HFFc6 (cell line): ENCODE data around the gene SOCS3. TPM values are rescaled to one million over a fixed set of nuclear protein-coding genes. Genes with fewer than 3 reads are reported as not detected.

Source experiments
- DNase-seq: peaks from one replicate; pipeline ENCODE4 v3.0.0-alpha.2; 2018
- H3K27ac Mint-ChIP-seq: 2 replicates; pipeline ENCODE4 v1.8.0; 2020; ENCODE audit warnings: mild to moderate bottlenecking, mixed read lengths
- H3K27me3 Mint-ChIP-seq: 2 replicates; pipeline ENCODE4 v1.8.0; 2021; ENCODE audit warnings: mild to moderate bottlenecking, moderate library complexity, mixed read lengths; ENCODE audit not compliant: insufficient read depth
- H3K36me3 Mint-ChIP-seq: 2 replicates; pipeline ENCODE4 v1.8.0; 2021; ENCODE audit warnings: low read depth, mixed read lengths
- H3K4me1 Mint-ChIP-seq: 2 replicates; pipeline ENCODE4 v1.8.0; 2020; ENCODE audit warnings: low read depth, mixed read lengths
- H3K4me3 Mint-ChIP-seq: 2 replicates; pipeline ENCODE4 v1.8.0; 2020; ENCODE audit warnings: mild to moderate bottlenecking, moderate library complexity, mixed read lengths
- H3K9me3 Mint-ChIP-seq: 2 replicates; pipeline ENCODE4 v1.8.0; 2020; ENCODE audit warnings: mild to moderate bottlenecking, mixed read lengths
- total RNA-seq, 6 experiments: library from RNA; stranded (reverse); fragmentation: NEBNext Ultra II Directional; extraction: Animal tissue kit (Norgen Biotek cat#: 25700); gene quantifications; 2 replicates in 1 of 6; 3 replicates in 5 of 6; pipeline ENCODE4 v1.2.3, GENCODE V29; 2021
- TF ChIP-seq, protein P1 (sequence below): fragments of 200-600 bp; sonication (generic); IDR thresholded peaks from 2 replicates; pipeline ENCODE4 v1.5.0; 2021; ENCODE audit warnings: antibody characterized with exemption, mild to moderate bottlenecking

Gene SOCS3
- total RNA-seq, 6 experiments from 2014 or later, result 27.4 to 37.2 (median 33.2) TPM

GRCh38 chr17:78376161-78376560 is 16.3 kb upstream of the SOCS3 start:
- no peak for DNase-seq
- TF ChIP-seq, protein P1, sequence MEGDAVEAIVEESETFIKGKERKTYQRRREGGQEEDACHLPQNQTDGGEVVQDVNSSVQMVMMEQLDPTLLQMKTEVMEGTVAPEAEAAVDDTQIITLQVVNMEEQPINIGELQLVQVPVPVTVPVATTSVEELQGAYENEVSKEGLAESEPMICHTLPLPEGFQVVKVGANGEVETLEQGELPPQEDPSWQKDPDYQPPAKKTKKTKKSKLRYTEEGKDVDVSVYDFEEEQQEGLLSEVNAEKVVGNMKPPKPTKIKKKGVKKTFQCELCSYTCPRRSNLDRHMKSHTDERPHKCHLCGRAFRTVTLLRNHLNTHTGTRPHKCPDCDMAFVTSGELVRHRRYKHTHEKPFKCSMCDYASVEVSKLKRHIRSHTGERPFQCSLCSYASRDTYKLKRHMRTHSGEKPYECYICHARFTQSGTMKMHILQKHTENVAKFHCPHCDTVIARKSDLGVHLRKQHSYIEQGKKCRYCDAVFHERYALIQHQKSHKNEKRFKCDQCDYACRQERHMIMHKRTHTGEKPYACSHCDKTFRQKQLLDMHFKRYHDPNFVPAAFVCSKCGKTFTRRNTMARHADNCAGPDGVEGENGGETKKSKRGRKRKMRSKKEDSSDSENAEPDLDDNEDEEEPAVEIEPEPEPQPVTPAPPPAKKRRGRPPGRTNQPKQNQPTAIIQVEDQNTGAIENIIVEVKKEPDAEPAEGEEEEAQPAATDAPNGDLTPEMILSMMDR, result no peak
- Mint-ChIP-seq H3K4me3 (peak overlapping the region; percentile 53), H3K27me3 (peaks cover 3% of the 10 kb centered on the region), H3K27ac (peak overlapping the region; percentile 99), H3K9me3 (no peaks in the 10 kb centered on the region), H3K36me3 (peaks cover 14% of the 10 kb centered on the region), H3K4me1 (peaks cover 69% of the 10 kb centered on the region)

GRCh38 chr17:78375401-78376151 is 15.7 kb upstream of the SOCS3 start:
- TF ChIP-seq, protein P1, result no peak
- H3K27ac Mint-ChIP-seq, result peak overlapping the region; percentile 99
- H3K36me3 Mint-ChIP-seq, result peaks cover 13% of the 10 kb centered on the region
- peaks cover 63% of the 10 kb centered on the region for H3K4me1 Mint-ChIP-seq
- H3K9me3 Mint-ChIP-seq, result no peaks in the 10 kb centered on the region
- peak overlapping the region; percentile 85 for H3K4me3 Mint-ChIP-seq
- H3K27me3 Mint-ChIP-seq, result peaks cover 3% of the 10 kb centered on the region
- peak; percentile 93 for DNase-seq

DNA sequence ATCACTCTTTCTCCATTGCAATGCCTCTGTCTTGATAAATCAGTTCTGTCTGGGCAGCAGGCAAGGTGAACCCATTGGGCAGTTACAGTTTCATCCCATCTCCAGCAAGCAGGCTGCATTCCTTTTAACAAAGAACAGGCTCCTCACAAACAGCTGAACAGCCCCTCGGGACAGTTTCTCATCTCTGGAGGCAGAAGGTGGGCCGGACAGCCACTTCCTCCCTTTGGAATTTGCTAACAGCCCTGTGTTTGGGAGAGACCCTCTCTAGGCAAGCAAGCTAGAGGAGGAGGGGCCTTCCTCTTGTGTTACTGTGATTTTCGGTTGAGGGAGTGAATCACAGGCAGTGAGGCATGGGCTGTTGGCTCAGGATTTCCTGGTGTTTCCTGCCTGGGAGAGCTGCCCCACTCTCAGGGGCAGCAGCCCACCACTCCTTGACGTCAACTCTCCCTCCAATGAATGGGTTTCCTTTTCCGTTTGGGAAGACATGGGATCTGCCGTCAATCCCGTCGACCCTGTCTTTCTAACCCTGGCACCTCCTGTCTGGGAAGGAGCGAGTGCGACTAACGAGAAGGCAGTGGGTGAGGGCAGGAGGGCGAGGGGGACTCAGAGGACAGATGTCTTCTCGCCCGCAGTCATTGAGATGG is 14.9 kb upstream of the SOCS3 start:
- Mint-ChIP-seq H3K4me1 (peaks cover 56% of the 10 kb centered on the region), H3K36me3 (peaks cover 7% of the 10 kb centered on the region; the same call in 1 of the 2 replicates), H3K4me3 (peak overlapping the region; percentile 85)

GRCh38 chr17:78374189-78374588 is 14.3 kb upstream of the SOCS3 start:
- H3K36me3 Mint-ChIP-seq, result peaks cover 4% of the 10 kb centered on the region; the same call in 1 of the 2 replicates

More for the DNA sequence above, 14.9 kb upstream of the SOCS3 start:
- TF ChIP-seq, protein P1, result no peak
- DNase-seq, result peak; percentile 54
- Mint-ChIP-seq H3K27ac (peak overlapping the region; percentile 99), H3K27me3 (peaks cover 4% of the 10 kb centered on the region), H3K9me3 (no peaks in the 10 kb centered on the region)

GRCh38 chr17:78372841-78373240 is 13.0 kb upstream of the SOCS3 start:
- DNase-seq, result no peak
- Mint-ChIP-seq H3K27ac (peak overlapping the region; percentile 37; the same call in 1 of the 2 replicates), H3K4me1 (peaks cover 48% of the 10 kb centered on the region), H3K36me3 (no peaks in the 10 kb centered on the region), H3K9me3 (no peaks in the 10 kb centered on the region), H3K4me3 (no peak overlapping the region), H3K27me3 (peaks cover 2% of the 10 kb centered on the region)
- TF ChIP-seq, protein P1, result no peak

More at GRCh38 chr17:78374189-78374588, 14.3 kb upstream of the SOCS3 start:
- H3K27ac Mint-ChIP-seq, result peak overlapping the region; percentile 99
- H3K27me3 Mint-ChIP-seq, result peaks cover 4% of the 10 kb centered on the region
- no peak for DNase-seq
- H3K4me1 Mint-ChIP-seq, result peaks cover 52% of the 10 kb centered on the region
- TF ChIP-seq, protein P1, result no peak
- no peaks in the 10 kb centered on the region for H3K9me3 Mint-ChIP-seq
- peak overlapping the region; percentile 85 for H3K4me3 Mint-ChIP-seq
